SK-N-SH treated with all-trans-retinoic acid at 6 μM for 48 hours (cell line): Measurements from ENCODE around the gene OR6B1.

Experiments
- RARB ChIP-seq: fragments of 250-450 bp; sonication (Bioruptor Pico); IDR thresholded peaks from 2 replicates; pipeline ENCODE4 v1.8.0; 2021; ENCODE audit warnings: mild to moderate bottlenecking, moderate library complexity
- ZFP3 ChIP-seq: fragments of 250-450 bp; sonication (Bioruptor Pico); IDR thresholded peaks from 2 replicates; pipeline ENCODE4 v1.5.0; 2020; ENCODE audit warnings: mild to moderate bottlenecking, moderate library complexity
- ZFP30 ChIP-seq: fragments of 450-650 bp; formaldehyde crosslinking; IDR thresholded peaks from 2 replicates; pipeline ENCODE4 v1.5.0; 2022; ENCODE audit warnings: mild to moderate bottlenecking, moderate library complexity
- ZNF565 ChIP-seq: fragments of 450-650 bp; formaldehyde crosslinking; conservative IDR thresholded peaks from 2 replicates; pipeline ENCODE4 v1.5.0; 2020; ENCODE audit warnings: low read depth, mild to moderate bottlenecking, moderate library complexity

DNA sequence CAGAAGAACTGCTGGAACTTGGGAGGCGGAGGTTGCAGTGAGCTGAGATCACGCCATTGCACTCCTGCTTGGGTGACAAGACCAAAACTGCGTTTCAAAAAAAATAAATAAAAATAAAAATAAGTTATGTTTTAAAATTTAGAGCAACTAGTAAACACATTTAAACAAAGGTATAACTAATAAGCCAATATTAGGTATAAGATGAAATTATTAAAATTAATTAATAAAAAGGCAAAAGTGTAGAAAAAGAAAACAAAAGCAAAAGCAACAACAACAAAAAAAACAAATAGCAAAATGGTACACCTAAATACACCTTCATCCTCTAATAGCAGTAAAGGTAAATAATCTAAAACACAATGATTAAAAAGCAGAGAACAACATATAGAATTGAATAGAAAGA, 6.2 kb upstream of the OR6B1 start:
- TF ChIP-seq RARB (CRISPR knock-in tag), result no peak
- no peak for TF ChIP-seq ZNF565 (CRISPR knock-in tag)
- TF ChIP-seq ZFP30 (CRISPR knock-in tag), result no peak
- TF ChIP-seq ZFP3 (CRISPR knock-in tag), result no peak
